Activated CD4-positive, CD25-positive, alpha-beta regulatory T cell treated with anti-CD3 and anti-CD28 coated beads, Interleukin-2, amount 50 U/mL, for 16 hours (primary cell): ENCODE data around the gene RPLP1.
A peak's percentile ranks its signal among the peaks of the same experiment; 100 is the strongest.
"Not testable (repeated sequence)": the region's sequence is repeated elsewhere in the genome, so short reads cannot be mapped to it uniquely, and the experiment has no call there.

Experiments
- DNase-seq: peaks from one replicate; pipeline ENCODE4 v3.0.0-alpha.2; 2020; ENCODE audit warnings: low read depth, low spot score

RPLP1 gene

GRCh38 chr15:69439623-69440022, 13.0 kb upstream of the RPLP1 start:
- no peak for DNase-seq

- no peak for DNase-seq
These were observed 9.5 kb upstream of the RPLP1 start for GRCh38 chr15:69443032-69443611.

- no peak for DNase-seq
These were observed 7.9 kb upstream of the RPLP1 start for GRCh38 chr15:69444686-69445085.

GRCh38 chr15:69446953-69447352, 5.7 kb upstream of the RPLP1 start:
- DNase-seq: no peak

- DNase-seq: not testable (repeated sequence)
These were observed 2.4 kb upstream of the RPLP1 start for GRCh38 chr15:69450221-69450620.

- DNase-seq: no peak
These were observed 1.5 kb upstream of the RPLP1 start for GRCh38 chr15:69450968-69451695.

- DNase-seq: no peak
These were observed 497 bp upstream of the RPLP1 start for GRCh38 chr15:69451951-69452691.

GRCh38 chr15:69454953-69455352, 2.3 kb downstream of the RPLP1 start:
- no peak for DNase-seq

- DNase-seq: no peak
These were observed 3.9 kb downstream of the RPLP1 start for GRCh38 chr15:69456208-69457166.

- no peak for DNase-seq
These were observed 5.0 kb downstream of the RPLP1 start for GRCh38 chr15:69457304-69458280.

- no peak for DNase-seq
These were observed 6.4 kb downstream of the RPLP1 start for GRCh38 chr15:69459066-69459465.

GRCh38 chr15:69460481-69460880, 7.9 kb downstream of the RPLP1 start:
- DNase-seq: no peak

GRCh38 chr15:69462030-69462492, 9.4 kb downstream of the RPLP1 start:
- no peak for DNase-seq

- peak; percentile 85 for DNase-seq
These were observed 10.0 kb downstream of the RPLP1 start for GRCh38 chr15:69462493-69463181.

GRCh38 chr15:69463182-69463756, 10.7 kb downstream of the RPLP1 start:
- no peak for DNase-seq

GRCh38 chr15:69465253-69465652, 12.6 kb downstream of the RPLP1 start:
- no peak for DNase-seq

- DNase-seq: no peak
These were observed 14.1 kb downstream of the RPLP1 start for GRCh38 chr15:69466733-69467132.

GRCh38 chr15:69467636-69468035, 15.0 kb downstream of the RPLP1 start:
- DNase-seq: no peak
